ENCODE measurements around the gene FYB1. TPM values are rescaled to one million over a fixed set of nuclear protein-coding genes. Genes with fewer than 3 reads are reported as not detected.

FYB1 gene
- total RNA-seq, 1 donor from 2014 or later: not detected

GRCh38 chr5:39157701-39158100 lies 61.7 kb downstream of the FYB1 start:
- H3K27me3 ChIP-seq (ENCODE audit: control insufficient read depth, insufficient read depth, low read length): no peaks in the 10 kb centered on the region
- no peaks in the 10 kb centered on the region for H3K36me3 ChIP-seq (ENCODE audit: control insufficient read depth, insufficient read depth, low read length)
- no peak for TF ChIP-seq CTCF (IDR thresholded peaks at IDR 0.05; ENCODE audit: insufficient read depth, low read length, poor library complexity, severe bottlenecking)
- H3K4me3 ChIP-seq (ENCODE audit: low read depth, low read length): no peak overlapping the region
- DNase-seq (ENCODE audit: low read depth): no peak

- Histone ChIP-seq H3K36me3 (ENCODE audit: control insufficient read depth, insufficient read depth, low read length) (no peaks in the 10 kb centered on the region), H3K27me3 (ENCODE audit: control insufficient read depth, insufficient read depth, low read length) (no peaks in the 10 kb centered on the region), H3K4me3 (ENCODE audit: low read depth, low read length) (no peak overlapping the region)
- DNase-seq (ENCODE audit: low read depth): no peak
- no peak for TF ChIP-seq CTCF (IDR thresholded peaks at IDR 0.05; ENCODE audit: insufficient read depth, low read length, poor library complexity, severe bottlenecking)
These were observed 63.3 kb downstream of the FYB1 start for GRCh38 chr5:39156082-39156481.

- H3K4me3 ChIP-seq (ENCODE audit: low read depth, low read length): no peak overlapping the region
- no peak for DNase-seq (ENCODE audit: low read depth)
- no peak for TF ChIP-seq CTCF (IDR thresholded peaks at IDR 0.05; ENCODE audit: insufficient read depth, low read length, poor library complexity, severe bottlenecking)
- H3K36me3 ChIP-seq (ENCODE audit: control insufficient read depth, insufficient read depth, low read length): no peaks in the 10 kb centered on the region
- H3K27me3 ChIP-seq (ENCODE audit: control insufficient read depth, insufficient read depth, low read length): no peaks in the 10 kb centered on the region
These were observed 67.6 kb downstream of the FYB1 start for GRCh38 chr5:39151745-39152144.

GRCh38 chr5:39149966-39150365 lies 69.4 kb downstream of the FYB1 start:
- Histone ChIP-seq H3K4me3 (ENCODE audit: low read depth, low read length) (no peak overlapping the region), H3K36me3 (ENCODE audit: control insufficient read depth, insufficient read depth, low read length) (no peaks in the 10 kb centered on the region), H3K27me3 (ENCODE audit: control insufficient read depth, insufficient read depth, low read length) (no peaks in the 10 kb centered on the region)
- no peak for TF ChIP-seq CTCF (IDR thresholded peaks at IDR 0.05; ENCODE audit: insufficient read depth, low read length, poor library complexity, severe bottlenecking)
- DNase-seq (ENCODE audit: low read depth): no peak

GRCh38 chr5:39148983-39149534 lies 70.3 kb downstream of the FYB1 start:
- DNase-seq (ENCODE audit: low read depth): no peak
- Histone ChIP-seq H3K27me3 (ENCODE audit: control insufficient read depth, insufficient read depth, low read length) (no peaks in the 10 kb centered on the region), H3K4me3 (ENCODE audit: low read depth, low read length) (no peak overlapping the region), H3K36me3 (ENCODE audit: control insufficient read depth, insufficient read depth, low read length) (no peaks in the 10 kb centered on the region)
- no peak for TF ChIP-seq CTCF (IDR thresholded peaks at IDR 0.05; ENCODE audit: insufficient read depth, low read length, poor library complexity, severe bottlenecking)

GRCh38 chr5:39146831-39147540 lies 72.4 kb downstream of the FYB1 start:
- no peak overlapping the region for H3K4me3 ChIP-seq (ENCODE audit: low read depth, low read length)
- no peaks in the 10 kb centered on the region for H3K27me3 ChIP-seq (ENCODE audit: control insufficient read depth, insufficient read depth, low read length)
- no peak for DNase-seq (ENCODE audit: low read depth)
- TF ChIP-seq CTCF (IDR thresholded peaks at IDR 0.05; ENCODE audit: insufficient read depth, low read length, poor library complexity, severe bottlenecking): no peak
- H3K36me3 ChIP-seq (ENCODE audit: control insufficient read depth, insufficient read depth, low read length): no peaks in the 10 kb centered on the region

Data from kidney epithelial cell (primary cell).